GM23338 (cell line): ENCODE data around the gene CD46. TPM values are rescaled to one million over a fixed set of nuclear protein-coding genes. Genes with fewer than 3 reads are reported as not detected.

Source experiments
- ATAC-seq: fragments of 200-7000 bp; cut with Tn5 transposase; 3 replicates; pipeline ENCODE4 v1.9.1; 2020
- DNase-seq: peaks from one replicate; pipeline ENCODE4 v3.0.0-alpha.2; 2015; ENCODE audit warnings: low spot score
- H2AFZ ChIP-seq: fragments of 200-600 bp; sonication (generic); 2 replicates; pipeline ENCODE4 v1.8.0; 2016; ENCODE audit warnings: antibody characterized with exemption, mild to moderate bottlenecking, moderate library complexity
- H3F3A ChIP-seq: fragments of 200-600 bp; sonication (generic); replicated peaks from 2 replicates; pipeline ENCODE4 v1.8.0; 2017; ENCODE audit warnings: antibody characterized with exemption, mixed run types, low read depth
- H3K27ac ChIP-seq: fragments of 200-600 bp; sonication (generic); 2 replicates; pipeline ENCODE4 v1.6.1; 2016; ENCODE audit warnings: low read depth
- H3K27me3 ChIP-seq: fragments of 200-600 bp; sonication (generic); 2 replicates; pipeline ENCODE4 v1.8.0; 2016; ENCODE audit warnings: mild to moderate bottlenecking, mixed run types, moderate library complexity; ENCODE audit not compliant: insufficient read depth
- H3K36me3 ChIP-seq: fragments of 200-600 bp; sonication (generic); 2 replicates; pipeline ENCODE4 v1.8.0; 2016; ENCODE audit warnings: mild to moderate bottlenecking; ENCODE audit not compliant: insufficient read depth
- H3K4me1 ChIP-seq: fragments of 200-600 bp; sonication (generic); 2 replicates; pipeline ENCODE4 v1.8.0; 2016; ENCODE audit warnings: mild to moderate bottlenecking, moderate library complexity; ENCODE audit not compliant: insufficient read depth
- H3K4me2 ChIP-seq: fragments of 200-600 bp; sonication (generic); 2 replicates; pipeline ENCODE4 v1.7.1; 2017; ENCODE audit warnings: mixed run types
- H3K4me3 ChIP-seq: fragments of 200-600 bp; sonication (generic); 2 replicates; pipeline ENCODE4 v1.6.1; 2016; ENCODE audit warnings: mixed run types
- H3K79me2 ChIP-seq: fragments of 200-600 bp; sonication (generic); replicated peaks from 2 replicates; pipeline ENCODE4 v1.8.0; 2017; ENCODE audit warnings: mild to moderate bottlenecking; ENCODE audit not compliant: insufficient read depth
- H3K9me2 ChIP-seq: fragments of 200-600 bp; sonication (generic); 2 replicates; pipeline ENCODE4 v1.8.0; 2017; ENCODE audit not compliant: insufficient read depth
- H4K20me1 ChIP-seq: fragments of 200-600 bp; sonication (generic); replicated peaks from 2 replicates; pipeline ENCODE4 v1.8.0; 2017; ENCODE audit warnings: mild to moderate bottlenecking; ENCODE audit not compliant: insufficient read depth
- H3K27ac Mint-ChIP-seq: 2 replicates; pipeline ENCODE4 v1.8.0; 2020; ENCODE audit warnings: inconsistent platforms, mild to moderate bottlenecking, moderate library complexity, mixed read lengths
- H3K27me3 Mint-ChIP-seq: 3 replicates; pipeline ENCODE4 v1.8.0; 2022; ENCODE audit warnings: low read depth, mild to moderate bottlenecking, moderate library complexity, mixed read lengths, inconsistent platforms; ENCODE audit not compliant: insufficient read depth, poor library complexity
- H3K36me3 Mint-ChIP-seq: 3 replicates; pipeline ENCODE4 v1.8.0; 2021; ENCODE audit warnings: low read depth, mild to moderate bottlenecking, inconsistent platforms, moderate library complexity, mixed read lengths
- H3K4me1 Mint-ChIP-seq: 3 replicates; pipeline ENCODE4 v1.8.0; 2020; ENCODE audit warnings: mild to moderate bottlenecking, inconsistent platforms, mixed read lengths
- H3K4me3 Mint-ChIP-seq: 3 replicates; pipeline ENCODE4 v1.8.0; 2021; ENCODE audit warnings: moderate library complexity, mild to moderate bottlenecking, inconsistent platforms, mixed read lengths
- H3K9me3 Mint-ChIP-seq: 3 replicates; pipeline ENCODE4 v1.8.0; 2020; ENCODE audit warnings: moderate library complexity, mild to moderate bottlenecking, inconsistent platforms, mixed read lengths
- CREB1 ChIP-seq: fragments of 250-450 bp; sonication (Bioruptor Pico); IDR thresholded peaks from 2 replicates; pipeline ENCODE4 v1.5.0; 2020; ENCODE audit warnings: low read depth, mild to moderate bottlenecking, moderate library complexity
- EZH2phosphoT487 ChIP-seq: fragments of 200-600 bp; sonication (generic); IDR thresholded peaks from one replicate; pipeline ENCODE4 v1.8.1; 2018; ENCODE audit warnings: antibody characterized with exemption; ENCODE audit not compliant: unreplicated experiment
- NANOG ChIP-seq: IDR thresholded peaks from 2 replicates; pipeline ENCODE4 v1.6.1; 2016; ENCODE audit warnings: antibody characterized with exemption, borderline replicate concordance
- POLR2AphosphoS5 ChIP-seq: IDR thresholded peaks from 2 replicates; pipeline ENCODE4 v1.6.1; 2016; ENCODE audit warnings: antibody characterized with exemption, low read depth
- polyA plus RNA-seq: library from polyadenylated mRNA; unstranded; fragments of >200 nt; fragmentation: Nextera tagmentation; extraction: Ambion mirVana; gene quantifications from 2 replicates; pipeline ENCODE4 v1.2.1, GENCODE V29; 2016
- total RNA-seq: library from RNA; depleted of rRNA; stranded (reverse); fragments of >200 nt; shearing (Covaris generic); gene quantifications from 2 replicates; pipeline ENCODE4 v1.2.3, GENCODE V29; 2014
- TF ChIP-seq, protein P1 (sequence below): fragments of 250-450 bp; sonication (Bioruptor Pico); IDR thresholded peaks from 2 replicates; pipeline ENCODE4 v1.5.0; 2020; ENCODE audit warnings: mild to moderate bottlenecking, moderate library complexity
- TF ChIP-seq, protein P2 (sequence below): IDR thresholded peaks from one replicate; pipeline ENCODE4 v1.6.1; 2018; ENCODE audit warnings: antibody characterized with exemption; ENCODE audit not compliant: unreplicated experiment

The CD46 gene
- total and polyA plus RNA-seq, 2 experiments from 2014 or later: 199 to 209 TPM

DNA sequence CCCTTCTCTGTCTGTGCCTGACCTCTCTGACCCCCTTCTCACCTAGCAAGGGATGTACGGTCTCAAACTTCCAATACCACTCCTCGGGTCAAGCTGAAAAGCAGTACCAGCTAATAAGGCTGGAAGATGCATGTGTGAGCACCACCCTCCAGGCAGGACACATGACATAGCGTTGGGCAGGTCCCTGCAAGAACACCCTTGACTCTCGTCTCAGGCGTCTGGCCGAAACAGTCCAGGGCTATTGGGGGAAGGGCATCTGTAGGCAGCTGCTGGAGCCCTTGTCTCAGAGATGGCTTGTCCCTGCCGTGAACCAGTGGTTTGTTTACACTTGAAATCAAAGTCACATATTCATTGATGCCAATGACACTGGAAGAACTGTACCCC is 56.5 kb downstream of the CD46 start (continued):
- TF ChIP-seq, protein P1, sequence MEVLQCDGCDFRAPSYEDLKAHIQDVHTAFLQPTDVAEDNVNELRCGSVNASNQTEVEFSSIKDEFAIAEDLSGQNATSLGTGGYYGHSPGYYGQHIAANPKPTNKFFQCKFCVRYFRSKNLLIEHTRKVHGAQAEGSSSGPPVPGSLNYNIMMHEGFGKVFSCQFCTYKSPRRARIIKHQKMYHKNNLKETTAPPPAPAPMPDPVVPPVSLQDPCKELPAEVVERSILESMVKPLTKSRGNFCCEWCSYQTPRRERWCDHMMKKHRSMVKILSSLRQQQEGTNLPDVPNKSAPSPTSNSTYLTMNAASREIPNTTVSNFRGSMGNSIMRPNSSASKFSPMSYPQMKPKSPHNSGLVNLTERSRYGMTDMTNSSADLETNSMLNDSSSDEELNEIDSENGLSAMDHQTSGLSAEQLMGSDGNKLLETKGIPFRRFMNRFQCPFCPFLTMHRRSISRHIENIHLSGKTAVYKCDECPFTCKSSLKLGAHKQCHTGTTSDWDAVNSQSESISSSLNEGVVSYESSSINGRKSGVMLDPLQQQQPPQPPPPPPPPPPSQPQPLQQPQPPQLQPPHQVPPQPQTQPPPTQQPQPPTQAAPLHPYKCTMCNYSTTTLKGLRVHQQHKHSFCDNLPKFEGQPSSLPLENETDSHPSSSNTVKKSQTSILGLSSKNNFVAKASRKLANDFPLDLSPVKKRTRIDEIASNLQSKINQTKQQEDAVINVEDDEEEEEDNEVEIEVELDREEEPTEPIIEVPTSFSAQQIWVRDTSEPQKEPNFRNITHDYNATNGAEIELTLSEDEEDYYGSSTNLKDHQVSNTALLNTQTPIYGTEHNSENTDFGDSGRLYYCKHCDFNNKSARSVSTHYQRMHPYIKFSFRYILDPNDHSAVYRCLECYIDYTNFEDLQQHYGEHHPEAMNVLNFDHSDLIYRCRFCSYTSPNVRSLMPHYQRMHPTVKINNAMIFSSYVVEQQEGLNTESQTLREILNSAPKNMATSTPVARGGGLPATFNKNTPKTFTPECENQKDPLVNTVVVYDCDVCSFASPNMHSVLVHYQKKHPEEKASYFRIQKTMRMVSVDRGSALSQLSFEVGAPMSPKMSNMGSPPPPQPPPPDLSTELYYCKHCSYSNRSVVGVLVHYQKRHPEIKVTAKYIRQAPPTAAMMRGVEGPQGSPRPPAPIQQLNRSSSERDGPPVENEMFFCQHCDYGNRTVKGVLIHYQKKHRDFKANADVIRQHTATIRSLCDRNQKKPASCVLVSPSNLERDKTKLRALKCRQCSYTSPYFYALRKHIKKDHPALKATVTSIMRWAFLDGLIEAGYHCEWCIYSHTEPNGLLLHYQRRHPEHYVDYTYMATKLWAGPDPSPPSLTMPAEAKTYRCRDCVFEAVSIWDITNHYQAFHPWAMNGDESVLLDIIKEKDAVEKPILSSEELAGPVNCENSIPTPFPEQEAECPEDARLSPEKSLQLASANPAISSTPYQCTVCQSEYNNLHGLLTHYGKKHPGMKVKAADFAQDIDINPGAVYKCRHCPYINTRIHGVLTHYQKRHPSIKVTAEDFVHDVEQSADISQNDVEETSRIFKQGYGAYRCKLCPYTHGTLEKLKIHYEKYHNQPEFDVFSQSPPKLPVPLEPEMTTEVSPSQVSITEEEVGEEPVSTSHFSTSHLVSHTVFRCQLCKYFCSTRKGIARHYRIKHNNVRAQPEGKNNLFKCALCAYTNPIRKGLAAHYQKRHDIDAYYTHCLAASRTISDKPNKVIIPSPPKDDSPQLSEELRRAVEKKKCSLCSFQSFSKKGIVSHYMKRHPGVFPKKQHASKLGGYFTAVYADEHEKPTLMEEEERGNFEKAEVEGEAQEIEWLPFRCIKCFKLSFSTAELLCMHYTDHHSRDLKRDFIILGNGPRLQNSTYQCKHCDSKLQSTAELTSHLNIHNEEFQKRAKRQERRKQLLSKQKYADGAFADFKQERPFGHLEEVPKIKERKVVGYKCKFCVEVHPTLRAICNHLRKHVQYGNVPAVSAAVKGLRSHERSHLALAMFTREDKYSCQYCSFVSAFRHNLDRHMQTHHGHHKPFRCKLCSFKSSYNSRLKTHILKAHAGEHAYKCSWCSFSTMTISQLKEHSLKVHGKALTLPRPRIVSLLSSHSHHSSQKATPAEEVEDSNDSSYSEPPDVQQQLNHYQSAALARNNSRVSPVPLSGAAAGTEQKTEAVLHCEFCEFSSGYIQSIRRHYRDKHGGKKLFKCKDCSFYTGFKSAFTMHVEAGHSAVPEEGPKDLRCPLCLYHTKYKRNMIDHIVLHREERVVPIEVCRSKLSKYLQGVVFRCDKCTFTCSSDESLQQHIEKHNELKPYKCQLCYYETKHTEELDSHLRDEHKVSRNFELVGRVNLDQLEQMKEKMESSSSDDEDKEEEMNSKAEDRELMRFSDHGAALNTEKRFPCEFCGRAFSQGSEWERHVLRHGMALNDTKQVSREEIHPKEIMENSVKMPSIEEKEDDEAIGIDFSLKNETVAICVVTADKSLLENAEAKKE: no peak

DNA sequence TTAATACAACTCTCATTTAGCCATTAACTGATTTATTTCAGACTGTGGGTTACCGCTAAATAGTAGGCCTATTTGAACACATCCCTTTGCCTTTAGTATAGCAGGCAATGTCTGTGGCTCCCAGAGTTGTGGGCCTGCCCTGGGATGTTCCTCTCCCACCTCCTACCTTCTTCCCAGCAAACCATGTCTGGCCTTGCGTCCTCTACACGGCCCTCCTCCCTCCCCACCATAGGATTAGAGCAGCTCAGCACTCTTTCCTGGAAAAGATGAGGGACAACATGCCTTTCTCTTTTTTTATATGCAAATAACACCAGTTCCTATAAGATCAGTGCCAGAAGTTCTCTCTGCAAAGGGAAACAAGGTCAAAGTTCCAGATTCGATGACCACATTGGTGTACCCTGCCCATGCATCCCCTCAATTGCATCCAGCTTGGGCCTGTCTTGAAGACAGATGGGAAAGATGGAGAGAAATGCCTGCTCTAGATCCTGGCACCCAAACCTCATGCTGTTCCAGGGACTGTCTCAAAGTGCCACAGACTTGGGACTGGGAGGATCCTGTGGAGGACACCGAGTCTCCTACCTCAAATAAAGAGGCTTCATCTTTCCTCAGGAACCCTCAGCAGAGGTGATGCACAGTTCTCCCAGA is 57.2 kb downstream of the CD46 start:
- H3K79me2 ChIP-seq: no peaks in the 10 kb centered on the region
- no peak overlapping the region for H3K4me2 ChIP-seq
- no peaks in the 10 kb centered on the region for H3K9me3 Mint-ChIP-seq
- no peaks in the 10 kb centered on the region for H3K4me1 ChIP-seq
- no peaks in the 10 kb centered on the region for H3F3A ChIP-seq
- ATAC-seq (no peak), DNase-seq (no peak)
- H3K27me3 Mint-ChIP-seq: peaks cover 14% of the 10 kb centered on the region
- no peak overlapping the region for H3K27ac Mint-ChIP-seq
- no peak overlapping the region for H3K4me3 Mint-ChIP-seq
- H4K20me1 ChIP-seq: no peaks in the 10 kb centered on the region
- peaks cover 21% of the 10 kb centered on the region for H3K4me1 Mint-ChIP-seq
- H3K27ac ChIP-seq: no peak overlapping the region
- no peaks in the 10 kb centered on the region; the same call in 2 of the 3 replicates for H3K36me3 Mint-ChIP-seq
- no peaks in the 10 kb centered on the region for H3K9me2 ChIP-seq
- H3K36me3 ChIP-seq: no peaks in the 10 kb centered on the region
- H3K27me3 ChIP-seq: no peaks in the 10 kb centered on the region
- no peak overlapping the region for H2AFZ ChIP-seq
- H3K4me3 ChIP-seq: no peak overlapping the region
- TF ChIP-seq NANOG (no peak), EZH2phosphoT487 (no peak), POLR2AphosphoS5 (no peak), CREB1 (CRISPR knock-in tag) (no peak)
- TF ChIP-seq, protein P2, sequence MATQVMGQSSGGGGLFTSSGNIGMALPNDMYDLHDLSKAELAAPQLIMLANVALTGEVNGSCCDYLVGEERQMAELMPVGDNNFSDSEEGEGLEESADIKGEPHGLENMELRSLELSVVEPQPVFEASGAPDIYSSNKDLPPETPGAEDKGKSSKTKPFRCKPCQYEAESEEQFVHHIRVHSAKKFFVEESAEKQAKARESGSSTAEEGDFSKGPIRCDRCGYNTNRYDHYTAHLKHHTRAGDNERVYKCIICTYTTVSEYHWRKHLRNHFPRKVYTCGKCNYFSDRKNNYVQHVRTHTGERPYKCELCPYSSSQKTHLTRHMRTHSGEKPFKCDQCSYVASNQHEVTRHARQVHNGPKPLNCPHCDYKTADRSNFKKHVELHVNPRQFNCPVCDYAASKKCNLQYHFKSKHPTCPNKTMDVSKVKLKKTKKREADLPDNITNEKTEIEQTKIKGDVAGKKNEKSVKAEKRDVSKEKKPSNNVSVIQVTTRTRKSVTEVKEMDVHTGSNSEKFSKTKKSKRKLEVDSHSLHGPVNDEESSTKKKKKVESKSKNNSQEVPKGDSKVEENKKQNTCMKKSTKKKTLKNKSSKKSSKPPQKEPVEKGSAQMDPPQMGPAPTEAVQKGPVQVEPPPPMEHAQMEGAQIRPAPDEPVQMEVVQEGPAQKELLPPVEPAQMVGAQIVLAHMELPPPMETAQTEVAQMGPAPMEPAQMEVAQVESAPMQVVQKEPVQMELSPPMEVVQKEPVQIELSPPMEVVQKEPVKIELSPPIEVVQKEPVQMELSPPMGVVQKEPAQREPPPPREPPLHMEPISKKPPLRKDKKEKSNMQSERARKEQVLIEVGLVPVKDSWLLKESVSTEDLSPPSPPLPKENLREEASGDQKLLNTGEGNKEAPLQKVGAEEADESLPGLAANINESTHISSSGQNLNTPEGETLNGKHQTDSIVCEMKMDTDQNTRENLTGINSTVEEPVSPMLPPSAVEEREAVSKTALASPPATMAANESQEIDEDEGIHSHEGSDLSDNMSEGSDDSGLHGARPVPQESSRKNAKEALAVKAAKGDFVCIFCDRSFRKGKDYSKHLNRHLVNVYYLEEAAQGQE: no peak
